ENCODE data around the gene ZNF530.

ZNF530 gene

DNA sequence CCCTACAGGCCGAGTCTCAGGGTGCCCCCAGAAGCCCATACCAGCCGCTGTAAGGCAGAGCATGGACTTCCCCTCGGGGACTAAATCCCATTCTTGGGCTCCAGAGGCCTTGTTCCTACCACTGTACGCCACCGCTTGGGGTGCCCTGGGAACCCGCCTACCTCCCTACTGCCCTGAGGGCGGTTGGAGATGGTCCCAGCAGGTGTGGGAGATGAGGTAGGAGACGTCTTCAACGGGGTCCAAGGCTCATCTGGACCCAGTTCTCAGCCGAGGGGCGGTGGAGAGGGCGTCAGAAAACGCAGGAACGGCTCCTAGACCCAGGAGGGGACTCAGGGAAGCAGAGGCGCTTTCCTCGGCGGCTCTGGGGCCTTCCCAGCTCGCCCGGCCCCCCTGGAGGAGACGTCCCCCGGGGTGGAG is 16.6 kb upstream of the ZNF530 start:
- peaks cover 28% of the 10 kb centered on the region; the same call in 1 of the 2 replicates for H3K9me3 ChIP-seq (ENCODE audit: insufficient read depth, low read length)
- peak overlapping the region; percentile 93 for H3K9ac ChIP-seq (ENCODE audit: insufficient read length, low read depth)
- no peaks in the 10 kb centered on the region for H3K27me3 ChIP-seq (ENCODE audit: insufficient read depth, insufficient read length)
- no peaks in the 10 kb centered on the region for H3K4me1 ChIP-seq (ENCODE audit: insufficient read depth, insufficient read length)
- peak overlapping the region; percentile 88 for H3K4me3 ChIP-seq (ENCODE audit: insufficient read length, low read depth)
- DNase-seq (ENCODE audit: low read depth, low spot score), result no peak
- H3K36me3 ChIP-seq (ENCODE audit: insufficient read depth, insufficient read length, low read length), result peaks cover 33% of the 10 kb centered on the region
- TF ChIP-seq SUZ12 (IDR thresholded peaks at IDR 0.05; ENCODE audit: extremely low read depth, insufficient read depth, insufficient read length) (no peak), YY1 (IDR thresholded peaks at IDR 0.05; ENCODE audit: insufficient read depth, insufficient read length) (no peak), ZNF274 (IDR thresholded peaks at IDR 0.05; ENCODE audit: low read depth, low read length) (no peak)

DNA sequence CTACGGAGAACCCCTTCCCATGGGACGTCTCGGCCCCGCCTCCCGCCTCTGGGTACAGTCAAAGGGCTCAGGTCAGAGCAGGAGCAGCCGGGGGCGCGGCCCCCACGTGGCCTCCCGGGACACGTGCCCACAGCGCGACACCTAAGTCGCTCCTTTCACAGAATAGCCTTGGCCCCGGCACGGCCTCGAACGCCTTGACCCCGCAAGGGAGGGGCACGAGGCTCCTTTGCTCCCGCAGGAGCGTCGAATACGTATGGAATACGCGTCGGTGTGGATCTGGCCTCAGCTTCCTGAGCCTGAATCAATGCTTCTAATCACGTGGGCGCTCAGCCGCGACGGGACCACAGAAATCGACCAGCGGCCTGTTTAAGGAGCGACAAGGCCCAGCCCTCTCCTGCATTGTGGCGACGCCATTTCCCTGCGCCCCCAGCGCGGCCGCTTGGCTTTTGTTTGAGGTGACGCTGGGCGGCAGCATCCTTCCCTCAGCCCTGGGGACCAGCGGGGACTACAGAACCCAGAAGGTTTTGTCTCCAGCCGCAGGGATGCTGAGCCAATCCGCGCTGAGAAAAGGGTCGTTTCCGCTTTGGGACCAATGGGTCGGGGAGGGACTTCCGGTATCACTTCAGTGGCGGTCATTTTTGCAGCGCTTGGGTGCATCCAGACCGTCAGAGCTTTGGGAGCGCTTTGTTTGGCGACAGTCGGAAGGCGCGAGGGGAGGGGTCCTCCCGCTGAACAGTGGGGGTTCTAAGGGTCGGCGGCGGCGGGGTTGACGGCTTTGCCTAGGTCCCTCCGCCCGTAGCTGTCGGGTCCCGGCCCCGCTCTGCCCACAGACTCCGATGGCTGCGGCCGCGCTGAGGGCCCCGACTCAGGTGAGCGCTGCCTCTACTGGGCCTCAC is 15.9 kb upstream of the ZNF530 start, which contains the start of gene ZIK1:
ZIK1 (plus strand) TSS at position 625 of the 896 bp plus-strand sequence; CDS start at position 837, 212 bp downstream.
- no peaks in the 10 kb centered on the region for H3K4me1 ChIP-seq (ENCODE audit: insufficient read depth, insufficient read length)
- peak within 1 kb of the TSS; percentile 88 for H3K4me3 ChIP-seq (ENCODE audit: insufficient read length, low read depth)
- H3K27me3 ChIP-seq (ENCODE audit: insufficient read depth, insufficient read length), result no peaks in the 10 kb centered on the region
- peak; percentile 90 for DNase-seq (ENCODE audit: low read depth, low spot score)
- TF ChIP-seq YY1 (IDR thresholded peaks at IDR 0.05; ENCODE audit: insufficient read depth, insufficient read length) (peak; percentile 49), SUZ12 (IDR thresholded peaks at IDR 0.05; ENCODE audit: extremely low read depth, insufficient read depth, insufficient read length) (no peak), ZNF274 (IDR thresholded peaks at IDR 0.05; ENCODE audit: low read depth, low read length) (no peak)
- peaks cover 34% of the 10 kb centered on the region; the same call in 1 of the 2 replicates for H3K9me3 ChIP-seq (ENCODE audit: insufficient read depth, low read length)
- H3K9ac ChIP-seq (ENCODE audit: insufficient read length, low read depth), result peak within 1 kb of the TSS; percentile 93
- H3K36me3 ChIP-seq (ENCODE audit: insufficient read depth, insufficient read length, low read length), result peaks cover 40% of the 10 kb centered on the region

DNA sequence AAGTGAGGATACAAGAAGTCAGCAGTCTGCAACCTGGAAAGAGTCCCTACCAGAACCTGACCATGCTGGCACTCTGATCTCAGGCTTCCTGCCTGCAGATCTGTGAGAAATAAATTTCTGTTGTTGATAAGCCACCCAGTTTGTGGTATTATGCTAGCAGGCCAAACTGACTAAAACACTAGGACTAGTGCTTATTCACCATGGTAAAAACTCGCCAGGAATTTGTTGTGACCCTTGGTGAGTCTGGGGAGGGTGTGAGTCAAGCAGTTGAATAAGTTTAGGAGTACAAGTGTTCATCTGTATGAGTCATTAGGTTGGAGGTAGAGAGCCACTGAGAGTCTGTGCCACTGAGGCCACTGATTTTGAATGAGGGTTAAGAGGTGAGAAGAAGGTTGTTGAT is 12.2 kb upstream of the ZNF530 start:
- no peaks in the 10 kb centered on the region for H3K27me3 ChIP-seq (ENCODE audit: insufficient read depth, insufficient read length)
- no peak overlapping the region for H3K4me3 ChIP-seq (ENCODE audit: insufficient read length, low read depth)
- H3K9ac ChIP-seq (ENCODE audit: insufficient read length, low read depth), result no peak overlapping the region
- TF ChIP-seq YY1 (IDR thresholded peaks at IDR 0.05; ENCODE audit: insufficient read depth, insufficient read length) (no peak), ZNF274 (IDR thresholded peaks at IDR 0.05; ENCODE audit: low read depth, low read length) (no peak), SUZ12 (IDR thresholded peaks at IDR 0.05; ENCODE audit: extremely low read depth, insufficient read depth, insufficient read length) (no peak)
- peaks cover 77% of the 10 kb centered on the region for H3K36me3 ChIP-seq (ENCODE audit: insufficient read depth, insufficient read length, low read length)
- no peak for DNase-seq (ENCODE audit: low read depth, low spot score)
- peaks cover 55% of the 10 kb centered on the region for H3K9me3 ChIP-seq (ENCODE audit: insufficient read depth, low read length)
- H3K4me1 ChIP-seq (ENCODE audit: insufficient read depth, insufficient read length), result no peaks in the 10 kb centered on the region

DNA sequence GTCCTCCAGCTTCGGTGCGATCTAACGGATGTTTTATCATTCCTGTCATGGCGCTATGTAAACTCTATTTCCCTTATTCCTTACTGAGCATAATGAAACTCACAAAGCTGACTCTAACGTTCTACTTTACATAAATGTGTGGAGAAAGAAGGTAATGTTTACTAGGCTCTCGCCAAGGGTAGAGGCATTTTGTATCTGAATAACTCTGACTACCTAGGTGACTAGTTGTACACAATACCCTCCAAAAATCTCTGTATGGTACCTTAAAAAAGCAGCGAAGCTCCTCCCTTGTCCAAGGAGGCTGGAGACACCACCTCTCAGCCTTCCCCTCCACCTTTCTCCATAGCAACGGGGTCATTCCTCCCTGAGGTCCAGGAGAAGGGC is 316 bp upstream of the ZNF530 start:
- Histone ChIP-seq H3K9ac (ENCODE audit: insufficient read length, low read depth) (no peak overlapping the region), H3K4me3 (ENCODE audit: insufficient read length, low read depth) (no peak overlapping the region)
- no peak for DNase-seq (ENCODE audit: low read depth, low spot score)

DNA sequence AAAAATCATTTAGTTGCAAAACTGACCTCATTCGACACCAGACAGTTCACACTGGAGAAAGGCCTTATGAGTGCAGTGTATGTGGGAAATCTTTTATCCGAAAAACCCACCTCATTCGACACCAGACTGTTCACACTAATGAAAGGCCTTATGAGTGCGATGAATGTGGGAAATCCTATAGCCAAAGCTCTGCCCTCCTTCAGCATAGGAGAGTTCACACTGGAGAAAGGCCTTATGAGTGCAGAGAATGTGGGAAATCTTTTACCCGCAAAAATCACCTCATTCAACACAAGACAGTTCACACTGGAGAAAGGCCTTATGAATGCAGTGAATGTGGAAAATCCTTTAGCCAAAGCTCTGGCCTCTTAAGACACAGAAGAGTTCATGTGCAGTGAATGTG is 7.2 kb downstream of the ZNF530 start:
- DNase-seq (ENCODE audit: low read depth, low spot score), result no peak
- no peaks in the 10 kb centered on the region for H3K4me1 ChIP-seq (ENCODE audit: insufficient read depth, insufficient read length)
- H3K27me3 ChIP-seq (ENCODE audit: insufficient read depth, insufficient read length), result no peaks in the 10 kb centered on the region
- H3K9me3 ChIP-seq (ENCODE audit: insufficient read depth, low read length), result no peaks in the 10 kb centered on the region
- H3K4me3 ChIP-seq (ENCODE audit: insufficient read length, low read depth), result no peak overlapping the region
- H3K9ac ChIP-seq (ENCODE audit: insufficient read length, low read depth), result no peak overlapping the region
- peaks cover 60% of the 10 kb centered on the region for H3K36me3 ChIP-seq (ENCODE audit: insufficient read depth, insufficient read length, low read length)
- no peak for TF ChIP-seq YY1 (IDR thresholded peaks at IDR 0.05; ENCODE audit: insufficient read depth, insufficient read length)

More for the DNA sequence above, 316 bp upstream of the ZNF530 start:
- Histone ChIP-seq H3K9me3 (ENCODE audit: insufficient read depth, low read length) (no peaks in the 10 kb centered on the region), H3K4me1 (ENCODE audit: insufficient read depth, insufficient read length) (no peaks in the 10 kb centered on the region), H3K36me3 (ENCODE audit: insufficient read depth, insufficient read length, low read length) (peaks cover 25% of the 10 kb centered on the region), H3K27me3 (ENCODE audit: insufficient read depth, insufficient read length) (no peaks in the 10 kb centered on the region)
- TF ChIP-seq ZNF274 (IDR thresholded peaks at IDR 0.05; ENCODE audit: low read depth, low read length) (no peak), YY1 (IDR thresholded peaks at IDR 0.05; ENCODE audit: insufficient read depth, insufficient read length) (no peak), SUZ12 (IDR thresholded peaks at IDR 0.05; ENCODE audit: extremely low read depth, insufficient read depth, insufficient read length) (no peak)

DNA sequence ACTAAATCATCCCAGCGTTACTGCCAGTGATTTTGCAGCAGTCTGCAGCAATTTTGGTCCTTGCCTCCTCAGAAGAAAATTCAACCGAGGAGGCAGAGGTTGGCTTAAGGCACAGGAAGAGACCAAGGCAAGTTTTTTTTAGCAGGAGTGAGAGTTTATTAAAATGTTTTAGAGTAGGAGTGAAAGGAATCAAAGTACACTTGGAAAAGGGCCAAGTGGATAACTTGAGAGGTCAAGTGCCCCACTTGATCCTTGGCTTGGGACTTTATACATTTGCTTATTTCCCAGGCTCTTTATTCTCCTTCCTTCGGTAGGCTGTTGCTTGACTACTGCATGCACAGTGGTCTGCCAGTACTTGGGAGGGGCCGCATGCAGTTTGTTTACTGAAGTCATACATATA is 11.4 kb downstream of the ZNF530 start:
- H3K36me3 ChIP-seq (ENCODE audit: insufficient read depth, insufficient read length, low read length), result peaks cover 40% of the 10 kb centered on the region
- H3K27me3 ChIP-seq (ENCODE audit: insufficient read depth, insufficient read length), result no peaks in the 10 kb centered on the region
- no peak overlapping the region for H3K4me3 ChIP-seq (ENCODE audit: insufficient read length, low read depth)
- peaks cover 15% of the 10 kb centered on the region for H3K9me3 ChIP-seq (ENCODE audit: insufficient read depth, low read length)
- DNase-seq (ENCODE audit: low read depth, low spot score), result no peak
- no peak for TF ChIP-seq ZNF274 (IDR thresholded peaks at IDR 0.05; ENCODE audit: low read depth, low read length)
- no peaks in the 10 kb centered on the region for H3K4me1 ChIP-seq (ENCODE audit: insufficient read depth, insufficient read length)
- H3K9ac ChIP-seq (ENCODE audit: insufficient read length, low read depth), result no peak overlapping the region

DNA sequence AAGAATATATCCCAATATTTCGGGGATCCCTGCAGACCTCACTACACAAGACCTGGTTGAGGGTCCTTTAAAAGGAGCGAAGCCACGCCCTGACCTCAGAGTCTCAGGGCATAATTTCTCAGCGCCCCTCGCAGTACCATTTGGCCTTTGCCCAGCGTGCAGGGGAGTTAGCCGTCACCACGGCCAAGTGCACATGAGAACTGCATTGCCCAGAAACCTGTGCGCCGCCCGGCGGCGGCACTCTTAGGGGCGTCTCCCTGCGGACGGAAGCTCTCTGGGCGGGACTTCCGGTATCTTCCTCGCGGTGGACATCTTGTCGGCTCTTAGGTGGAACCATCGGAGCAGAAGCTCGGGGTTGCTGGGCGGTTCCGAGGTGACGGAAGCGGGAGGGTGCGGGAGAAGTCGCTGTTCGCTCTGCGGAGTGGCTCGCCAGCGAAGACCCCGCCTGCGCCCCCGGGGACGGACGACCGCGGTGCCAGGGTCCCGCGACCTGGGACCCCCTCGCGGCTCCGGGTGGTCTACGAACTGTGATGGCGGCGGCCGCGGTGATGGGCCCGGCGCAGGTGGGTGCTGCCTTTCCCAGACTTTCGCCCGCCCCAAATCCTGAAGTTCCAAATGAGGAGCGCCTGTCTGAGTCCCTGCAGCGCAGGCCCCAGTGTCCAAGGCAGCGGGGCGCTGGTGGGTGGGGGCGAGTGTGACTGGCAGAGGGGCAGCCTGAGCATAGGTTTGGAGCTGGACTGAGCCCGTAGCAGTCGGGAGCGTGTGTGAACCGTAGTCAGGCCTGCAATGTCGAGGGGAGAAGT is 14.5 kb downstream of the ZNF530 start, which contains the start of gene ZNF134:
ZNF134 (plus strand) TSS at position 302 of the 803 bp plus-strand sequence. CDS start 5,227 bp downstream, outside the sequence.
- Histone ChIP-seq H3K27me3 (ENCODE audit: insufficient read depth, insufficient read length) (no peaks in the 10 kb centered on the region), H3K9me3 (ENCODE audit: insufficient read depth, low read length) (peaks cover 45% of the 10 kb centered on the region), H3K9ac (ENCODE audit: insufficient read length, low read depth) (peak within 1 kb of the TSS; percentile 94), H3K4me3 (ENCODE audit: insufficient read length, low read depth) (peak within 1 kb of the TSS; percentile 94), H3K4me1 (ENCODE audit: insufficient read depth, insufficient read length) (no peaks in the 10 kb centered on the region), H3K36me3 (ENCODE audit: insufficient read depth, insufficient read length, low read length) (peaks cover 45% of the 10 kb centered on the region)
- DNase-seq (ENCODE audit: low read depth, low spot score), result peak; percentile 79
- TF ChIP-seq ZNF274 (IDR thresholded peaks at IDR 0.05; ENCODE audit: low read depth, low read length) (no peak), YY1 (IDR thresholded peaks at IDR 0.05; ENCODE audit: insufficient read depth, insufficient read length) (peak; percentile 60), SUZ12 (IDR thresholded peaks at IDR 0.05; ENCODE audit: extremely low read depth, insufficient read depth, insufficient read length) (no peak)

All from NT2/D1 (cell line).